Activated B cell treated with CpG ODN at 0.5 μM for 24 hours (primary cell): ENCODE data around the gene SELENON. TPM values are rescaled to one million over a fixed set of nuclear protein-coding genes. Genes with fewer than 3 reads are reported as not detected.
"Not testable (repeated sequence)": the region's sequence is repeated elsewhere in the genome, so short reads cannot be mapped to it uniquely, and the experiment has no call there.

Source experiments
- ATAC-seq: fragments of 200-7000 bp; cut with Tn5 transposase; one replicate; pipeline ENCODE4 v1.10.0; 2021; ENCODE audit warnings: low read depth, mild to moderate bottlenecking, moderate library complexity
- CTCF ChIA-PET: fragments of 350-600 bp; sonication (Branson Sonifier 250); formaldehyde crosslinking; loops from one replicate; lab custom pipeline; 2021; ENCODE audit warnings: antibody characterized with exemption; lab: Charles Lee
- POLR2A ChIA-PET: fragments of 350-600 bp; sonication (Branson Sonifier 250); formaldehyde crosslinking; loops from one replicate; lab custom pipeline; 2021; ENCODE audit warnings: antibody characterized with exemption; lab: Charles Lee
- DNase-seq: peaks from one replicate; pipeline ENCODE4 v3.0.0; 2022
- H3K27ac Mint-ChIP-seq: one replicate; pipeline ENCODE4 v1.8.0; 2020; ENCODE audit warnings: mixed read lengths
- H3K27me3 Mint-ChIP-seq: one replicate; pipeline ENCODE4 v1.8.0; 2021; ENCODE audit warnings: mixed read lengths
- H3K36me3 Mint-ChIP-seq: one replicate; pipeline ENCODE4 v1.8.0; 2021; ENCODE audit warnings: low read depth, mixed read lengths
- H3K4me1 Mint-ChIP-seq: one replicate; pipeline ENCODE4 v1.8.0; 2021; ENCODE audit warnings: mixed read lengths
- H3K4me3 Mint-ChIP-seq: one replicate; pipeline ENCODE4 v1.8.0; 2020; ENCODE audit warnings: mild to moderate bottlenecking, mixed read lengths
- H3K9me3 Mint-ChIP-seq: one replicate; pipeline ENCODE4 v1.8.0; 2020; ENCODE audit warnings: mixed read lengths
- CTCF ChIP-seq: fragments of 200-600 bp; IDR thresholded peaks from one replicate; pipeline ENCODE4 v1.8.0; 2022; ENCODE audit warnings: antibody characterized with exemption, mild to moderate bottlenecking
- intact Hi-C: fragments of 100-400 bp; cut with micrococcal nuclease; formaldehyde crosslinking; loops from one replicate; pipeline ENCODE4 v1.15.1; 2024
- total RNA-seq: library from RNA; stranded (reverse); gene quantifications from 2 replicates; pipeline ENCODE4 v1.2.3, GENCODE V29; 2022

The SELENON gene
- total RNA-seq, 1 donor from 2014 or later = 15.1 TPM

- Mint-ChIP-seq H3K4me3 (no peak overlapping the region), H3K27ac (no peak overlapping the region), H3K27me3 (no peaks in the 10 kb centered on the region), H3K4me1 (no peaks in the 10 kb centered on the region), H3K9me3 (no peaks in the 10 kb centered on the region), H3K36me3 (peaks cover 75% of the 10 kb centered on the region)
- no peak for TF ChIP-seq CTCF
- ATAC-seq = no peak
- ChIA-PET CTCF (no interaction called here), POLR2A (no interaction called here)
- intact Hi-C loops = no loop called here
- DNase-seq = no peak
These were observed 32.5 kb downstream of the SELENON start for GRCh38 chr1:25832336-25833037.

GRCh38 chr1:25833158-25833557 is 33.2 kb downstream of the SELENON start:
- no peak for TF ChIP-seq CTCF
- peaks cover 68% of the 10 kb centered on the region for H3K36me3 Mint-ChIP-seq
- ChIA-PET POLR2A (no interaction called here), CTCF (no interaction called here)
- intact Hi-C loops = no loop called here
- no peak for ATAC-seq
- H3K9me3 Mint-ChIP-seq = no peaks in the 10 kb centered on the region
- no peaks in the 10 kb centered on the region for H3K27me3 Mint-ChIP-seq
- H3K4me3 Mint-ChIP-seq = no peak overlapping the region
- no peak for DNase-seq
- no peaks in the 10 kb centered on the region for H3K4me1 Mint-ChIP-seq
- H3K27ac Mint-ChIP-seq = no peak overlapping the region

GRCh38 chr1:25834894-25835293 is 34.9 kb downstream of the SELENON start:
- POLR2A ChIA-PET = no interaction called here
- CTCF ChIA-PET = no interaction called here
- DNase-seq = no peak
- peaks cover under 1% of the 10 kb centered on the region for H3K9me3 Mint-ChIP-seq
- H3K27ac Mint-ChIP-seq = no peak overlapping the region
- H3K27me3 Mint-ChIP-seq = no peaks in the 10 kb centered on the region
- ATAC-seq = no peak
- no peak overlapping the region for H3K4me3 Mint-ChIP-seq
- TF ChIP-seq CTCF = no peak
- intact Hi-C loops = no loop called here
- H3K4me1 Mint-ChIP-seq = no peaks in the 10 kb centered on the region
- H3K36me3 Mint-ChIP-seq = peaks cover 53% of the 10 kb centered on the region

- CTCF ChIA-PET = interaction anchor here (0.9 kb wide), 1 partner anchor 59 kb away, joined by 3 read pairs; no protein-coding TSS in a partner anchor
- no peak overlapping the region for H3K4me3 Mint-ChIP-seq
- intact Hi-C loops = loop anchor here (1.0 kb wide), 1 partner anchor 162 kb away; the partner anchor contains the start of gene PAFAH2
- H3K27ac Mint-ChIP-seq = peak overlapping the region; percentile 21
- no peaks in the 10 kb centered on the region for H3K27me3 Mint-ChIP-seq
- DNase-seq (no peak), ATAC-seq (no peak)
- H3K36me3 Mint-ChIP-seq = peaks cover 36% of the 10 kb centered on the region
- POLR2A ChIA-PET = no interaction called here
- peaks cover 3% of the 10 kb centered on the region for H3K9me3 Mint-ChIP-seq
- TF ChIP-seq CTCF = no peak
- H3K4me1 Mint-ChIP-seq = no peaks in the 10 kb centered on the region
These were observed 36.7 kb downstream of the SELENON start for GRCh38 chr1:25836695-25837094.

GRCh38 chr1:25837262-25837875 is 37.4 kb downstream of the SELENON start:
- POLR2A ChIA-PET = no interaction called here
- peaks cover 3% of the 10 kb centered on the region for H3K9me3 Mint-ChIP-seq
- TF ChIP-seq CTCF = no peak
- DNase-seq (no peak), ATAC-seq (no peak)
- CTCF ChIA-PET = interaction anchor here (0.9 kb wide), 1 partner anchor 58 kb away, joined by 3 read pairs; no protein-coding TSS in a partner anchor
- H3K4me3 Mint-ChIP-seq = no peak overlapping the region
- H3K4me1 Mint-ChIP-seq = no peaks in the 10 kb centered on the region
- no peak overlapping the region for H3K27ac Mint-ChIP-seq
- intact Hi-C loops = loop anchor here (1.0 kb wide), 1 partner anchor 161 kb away; the partner anchor contains the start of gene PAFAH2
- no peaks in the 10 kb centered on the region for H3K27me3 Mint-ChIP-seq
- H3K36me3 Mint-ChIP-seq = peaks cover 30% of the 10 kb centered on the region

- H3K27ac Mint-ChIP-seq, POLR2A ChIA-PET, H3K4me3 Mint-ChIP-seq, DNase-seq, H3K36me3 Mint-ChIP-seq, intact Hi-C loops, H3K9me3 Mint-ChIP-seq, CTCF ChIA-PET, H3K27me3 Mint-ChIP-seq, ATAC-seq, H3K4me1 Mint-ChIP-seq: not testable (repeated sequence)
These were observed 39.8 kb downstream of the SELENON start for GRCh38 chr1:25839808-25840207.
